CD1c-positive myeloid dendritic cell (primary cell): ENCODE measurements around the gene SCD.
"Not testable (repeated sequence)": the region's sequence is repeated elsewhere in the genome, so short reads cannot be mapped to it uniquely, and the experiment has no call there.

Experiments
- DNase-seq: peaks from one replicate; pipeline ENCODE4 v3.0.0-alpha.2; 2016; ENCODE audit errors: extremely low spot score

Gene SCD

DNA sequence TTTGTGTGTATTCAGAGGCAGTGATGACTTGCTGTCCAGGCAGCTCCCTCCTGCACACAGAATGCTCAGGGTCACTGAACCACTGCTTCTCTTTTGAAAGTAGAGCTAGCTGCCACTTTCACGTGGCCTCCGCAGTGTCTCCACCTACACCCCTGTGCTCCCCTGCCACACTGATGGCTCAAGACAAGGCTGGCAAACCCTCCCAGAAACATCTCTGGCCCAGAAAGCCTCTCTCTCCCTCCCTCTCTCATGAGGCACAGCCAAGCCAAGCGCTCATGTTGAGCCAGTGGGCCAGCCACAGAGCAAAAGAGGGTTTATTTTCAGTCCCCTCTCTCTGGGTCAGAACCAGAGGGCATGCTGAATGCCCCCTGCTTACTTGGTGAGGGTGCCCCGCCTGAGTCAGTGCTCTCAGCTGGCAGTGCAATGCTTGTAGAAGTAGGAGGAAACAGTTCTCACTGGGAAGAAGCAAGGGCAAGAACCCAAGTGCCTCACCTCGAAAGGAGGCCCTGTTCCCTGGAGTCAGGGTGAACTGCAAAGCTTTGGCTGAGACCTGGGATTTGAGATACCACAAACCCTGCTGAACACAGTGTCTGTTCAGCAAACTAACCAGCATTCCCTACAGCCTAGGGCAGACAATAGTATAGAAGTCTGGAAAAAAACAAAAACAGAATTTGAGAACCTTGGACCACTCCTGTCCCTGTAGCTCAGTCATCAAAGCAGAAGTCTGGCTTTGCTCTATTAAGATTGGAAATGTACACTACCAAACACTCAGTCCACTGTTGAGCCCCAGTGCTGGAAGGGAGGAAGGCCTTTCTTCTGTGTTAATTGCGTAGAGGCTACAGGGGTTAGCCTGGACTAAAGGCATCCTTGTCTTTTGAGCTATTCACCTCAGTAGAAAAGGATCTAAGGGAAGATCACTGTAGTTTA is 15.8 kb downstream of the SCD start:
- no peak for DNase-seq

DNA sequence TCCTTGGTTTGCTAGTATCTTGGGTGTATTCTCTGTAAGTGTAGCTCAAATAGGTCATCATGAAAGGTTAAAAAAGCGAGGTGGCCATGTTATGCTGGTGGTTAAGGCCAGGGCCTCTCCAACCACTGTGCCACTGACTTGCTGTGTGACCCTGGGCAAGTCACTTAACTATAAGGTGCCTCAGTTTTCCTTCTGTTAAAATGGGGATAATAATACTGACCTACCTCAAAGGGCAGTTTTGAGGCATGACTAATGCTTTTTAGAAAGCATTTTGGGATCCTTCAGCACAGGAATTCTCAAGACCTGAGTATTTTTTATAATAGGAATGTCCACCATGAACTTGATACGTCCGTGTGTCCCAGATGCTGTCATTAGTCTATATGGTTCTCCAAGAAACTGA is 17.1 kb downstream of the SCD start:
- DNase-seq, result no peak

DNA sequence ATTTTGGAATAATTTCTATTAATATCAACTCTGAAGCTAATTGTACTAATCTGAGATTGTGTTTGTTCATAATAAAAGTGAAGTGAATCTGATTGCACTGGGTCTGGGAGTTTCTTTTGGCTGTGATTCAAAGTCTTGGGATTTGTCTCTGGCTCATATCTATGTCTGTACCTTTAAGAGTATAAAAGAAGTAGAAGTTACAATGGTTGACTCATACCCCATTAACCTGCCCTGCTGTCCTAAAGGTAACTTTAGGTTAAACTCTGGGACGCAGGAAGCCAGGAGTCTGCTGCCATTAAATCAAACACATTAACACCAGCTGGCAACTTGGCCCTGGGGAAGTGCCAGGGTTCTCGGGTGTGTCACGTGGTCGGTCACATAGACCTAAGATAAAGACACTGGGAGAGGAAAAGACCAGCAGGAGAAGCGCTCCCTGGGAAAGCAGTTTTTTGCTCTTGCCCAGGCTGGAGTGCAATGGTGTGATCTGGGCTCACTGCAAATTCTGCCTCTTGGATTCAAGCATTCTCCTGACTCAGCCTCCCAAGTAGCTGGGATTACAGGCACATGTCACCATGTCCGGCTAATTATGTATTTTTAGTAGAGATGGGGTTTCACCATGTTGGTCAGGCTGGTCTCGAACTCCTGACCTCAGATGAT is 17.8 kb downstream of the SCD start:
- peak; percentile 59 for DNase-seq

DNA sequence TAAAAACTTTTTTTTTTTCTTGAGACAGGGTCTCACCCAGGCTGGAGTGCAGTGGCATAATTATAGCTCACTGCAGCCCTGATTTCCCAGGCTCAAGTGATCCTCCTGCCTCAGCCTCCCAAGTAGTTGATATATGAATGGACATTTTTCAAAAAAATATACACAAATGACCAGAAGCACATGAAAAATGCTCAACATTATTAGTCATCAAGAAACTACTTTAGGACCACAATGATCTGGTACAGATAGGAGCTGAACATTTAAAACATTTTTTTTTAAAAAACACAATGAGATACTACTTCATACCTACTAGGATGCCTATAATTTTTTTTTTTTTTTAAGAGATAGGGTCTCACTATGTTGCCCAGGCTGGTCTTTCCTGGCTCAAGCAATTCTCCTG is 21.7 kb downstream of the SCD start:
- no peak for DNase-seq

DNA sequence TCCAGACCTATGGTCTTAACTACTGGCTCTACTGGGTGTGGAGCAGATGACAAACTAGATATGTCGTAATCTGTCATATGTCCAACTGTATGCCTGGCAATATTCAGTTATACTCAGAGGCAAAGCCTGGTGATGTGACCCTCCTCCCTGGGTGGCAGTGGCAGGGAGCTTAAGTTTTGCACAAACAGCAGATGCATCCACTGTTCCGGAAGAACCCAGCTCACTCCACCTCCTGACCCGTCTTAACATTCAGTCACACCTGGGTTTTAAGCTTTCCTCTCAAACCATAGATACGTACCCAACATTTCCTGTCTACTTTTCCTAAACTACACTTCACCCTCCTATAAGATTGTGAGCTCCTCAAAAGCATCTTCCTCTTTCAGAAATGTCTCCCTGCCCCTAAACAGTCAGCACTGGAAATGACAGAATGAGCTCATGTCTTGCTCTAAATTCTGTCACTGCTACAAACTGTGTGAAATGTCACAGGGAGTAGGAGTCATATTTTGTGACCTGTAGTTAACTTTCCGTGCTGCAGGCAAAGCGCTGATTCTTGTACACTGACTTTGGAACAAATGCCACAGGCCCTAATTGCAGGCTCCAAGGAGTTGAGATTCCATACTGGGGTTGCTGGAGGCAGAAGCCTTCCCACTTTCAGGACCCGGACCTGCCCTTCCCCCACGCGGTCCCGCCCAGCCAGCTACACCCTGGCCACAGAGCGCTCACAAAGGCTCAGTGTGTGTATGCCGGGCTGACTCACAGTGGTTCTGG is 23.9 kb downstream of the SCD start:
- DNase-seq, result peak; percentile 94

DNA sequence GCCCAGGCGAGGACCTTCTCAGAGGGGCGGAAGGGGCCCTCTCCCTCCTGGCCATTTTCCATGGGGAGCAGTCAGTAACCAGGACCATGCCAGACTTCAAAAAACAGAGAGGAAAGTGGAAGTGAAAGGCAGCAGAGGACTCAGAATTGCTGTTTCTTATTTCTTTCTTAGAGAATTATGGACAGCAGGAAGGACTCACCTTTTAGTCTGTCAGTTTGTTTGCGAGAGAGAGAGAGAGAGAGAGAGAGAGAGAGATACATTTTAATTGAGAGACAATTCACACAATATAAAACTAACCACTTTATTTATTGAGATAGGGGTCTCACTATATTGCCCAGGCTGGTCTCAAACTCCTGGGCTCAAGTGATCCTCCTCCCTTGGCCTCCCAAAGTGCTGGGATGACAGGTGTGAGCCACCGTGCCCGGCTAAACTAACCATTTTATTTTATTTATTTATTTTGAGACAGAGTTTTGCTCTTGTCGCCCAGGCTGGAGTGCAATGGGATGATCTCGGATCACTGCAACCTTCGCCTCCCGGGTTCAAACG is 24.5 kb downstream of the SCD start:
- DNase-seq, result no peak

DNA sequence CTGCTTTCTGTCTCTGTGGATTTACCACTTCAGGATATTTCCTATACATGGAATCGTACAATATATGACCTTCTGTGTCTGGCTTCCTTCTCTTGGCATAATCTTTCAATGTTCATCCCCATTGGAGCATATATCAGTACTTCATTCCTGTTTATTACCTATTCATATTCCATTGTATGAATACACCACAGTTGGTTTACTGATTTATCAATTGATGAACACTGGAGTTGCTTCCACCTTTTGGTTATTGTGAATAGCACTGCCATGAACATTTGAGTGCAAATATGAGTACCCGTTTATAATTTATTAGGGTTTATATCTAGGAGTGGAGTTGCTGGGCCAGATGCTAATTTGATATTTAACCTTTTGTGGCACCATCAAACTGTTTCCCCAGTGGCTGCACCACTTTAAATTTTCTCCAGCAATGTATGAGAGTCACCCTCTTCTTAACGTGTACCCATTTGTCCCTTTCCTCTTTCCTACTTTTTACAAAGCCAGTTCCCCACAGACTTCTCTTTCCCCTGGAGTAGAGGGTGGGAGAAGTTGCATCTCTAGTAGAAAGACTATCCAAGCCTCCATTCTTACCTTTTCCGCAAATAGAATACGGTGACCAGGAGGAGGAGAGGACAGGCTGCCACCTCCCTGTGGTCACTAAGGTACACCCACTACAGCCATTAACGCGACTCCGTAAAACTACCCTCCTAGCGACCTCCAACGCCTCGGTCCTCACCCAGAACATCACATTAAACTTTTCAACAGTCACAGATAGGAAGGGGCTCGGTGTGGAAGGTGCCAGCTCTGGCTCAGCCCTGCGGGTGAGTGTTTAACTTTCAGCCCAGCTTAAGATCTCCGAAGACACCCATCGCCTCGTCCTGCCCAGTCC is 25.6 kb downstream of the SCD start:
- DNase-seq, result peak; percentile 45

DNA sequence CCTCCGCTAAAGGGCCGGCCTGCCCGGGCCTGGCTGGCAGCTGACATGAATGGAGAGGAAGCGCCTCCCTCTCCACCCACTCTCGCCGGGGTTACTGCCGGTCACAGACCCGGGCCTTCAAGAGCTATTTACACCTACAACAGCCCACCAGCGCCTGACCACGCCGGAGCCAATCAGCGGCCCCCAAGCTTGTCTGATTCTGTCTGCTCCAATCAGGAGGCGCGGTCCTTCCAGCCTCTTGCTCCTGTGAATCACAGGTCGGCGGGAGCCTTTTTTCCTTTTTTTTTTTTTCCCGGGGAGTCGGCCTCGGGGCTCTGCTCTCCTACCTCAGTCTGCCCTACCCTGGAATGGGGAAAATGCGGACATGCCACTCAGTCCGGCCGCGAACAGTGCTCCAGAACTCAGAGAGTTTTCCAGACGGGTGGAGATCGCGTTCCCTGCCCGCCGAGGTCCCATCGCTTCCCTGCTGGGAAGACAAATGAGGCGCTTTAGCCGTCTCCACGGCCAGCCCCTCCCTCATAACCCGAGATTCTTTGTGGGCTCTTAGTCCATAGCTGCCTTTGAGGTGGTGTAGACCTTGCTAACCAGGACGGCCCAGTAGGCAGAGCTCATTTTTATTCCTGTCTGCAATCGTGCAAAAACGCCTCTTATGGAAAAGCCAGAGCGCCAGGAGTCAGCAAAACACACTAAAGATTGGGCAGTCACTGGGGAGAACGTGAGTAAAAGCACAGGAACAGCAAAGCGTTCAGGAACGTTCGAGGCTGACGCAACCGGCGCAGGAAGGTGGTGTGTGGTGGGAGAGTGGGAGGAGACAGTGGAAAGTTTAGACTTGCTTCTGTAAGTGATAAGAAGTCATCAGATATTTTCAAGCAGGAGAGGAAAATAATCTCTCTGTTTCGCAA is 26.5 kb downstream of the SCD start:
- DNase-seq, result peak; percentile 98

DNA sequence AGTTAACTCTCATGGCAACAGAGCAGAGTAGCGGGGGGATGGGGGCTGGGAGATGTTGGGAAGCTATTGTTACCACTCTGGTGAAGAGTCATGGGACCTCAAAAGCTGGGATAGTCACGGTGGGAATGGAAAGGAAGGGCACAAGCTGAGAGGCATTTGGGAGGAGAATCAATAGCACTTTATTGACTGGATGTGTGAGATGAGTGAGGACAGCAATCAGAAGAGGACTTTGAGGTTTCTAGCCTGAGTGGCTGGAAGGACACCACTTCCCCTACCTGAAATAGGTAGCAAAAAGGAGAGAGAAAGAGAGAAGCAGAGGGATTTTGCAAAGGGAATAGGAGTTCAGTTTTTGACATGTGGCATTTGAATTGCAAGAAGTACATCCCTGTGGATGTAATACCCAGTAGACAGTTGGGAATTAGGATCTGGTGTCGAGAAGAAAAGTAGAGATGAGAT is 27.2 kb downstream of the SCD start:
- no peak for DNase-seq

DNA sequence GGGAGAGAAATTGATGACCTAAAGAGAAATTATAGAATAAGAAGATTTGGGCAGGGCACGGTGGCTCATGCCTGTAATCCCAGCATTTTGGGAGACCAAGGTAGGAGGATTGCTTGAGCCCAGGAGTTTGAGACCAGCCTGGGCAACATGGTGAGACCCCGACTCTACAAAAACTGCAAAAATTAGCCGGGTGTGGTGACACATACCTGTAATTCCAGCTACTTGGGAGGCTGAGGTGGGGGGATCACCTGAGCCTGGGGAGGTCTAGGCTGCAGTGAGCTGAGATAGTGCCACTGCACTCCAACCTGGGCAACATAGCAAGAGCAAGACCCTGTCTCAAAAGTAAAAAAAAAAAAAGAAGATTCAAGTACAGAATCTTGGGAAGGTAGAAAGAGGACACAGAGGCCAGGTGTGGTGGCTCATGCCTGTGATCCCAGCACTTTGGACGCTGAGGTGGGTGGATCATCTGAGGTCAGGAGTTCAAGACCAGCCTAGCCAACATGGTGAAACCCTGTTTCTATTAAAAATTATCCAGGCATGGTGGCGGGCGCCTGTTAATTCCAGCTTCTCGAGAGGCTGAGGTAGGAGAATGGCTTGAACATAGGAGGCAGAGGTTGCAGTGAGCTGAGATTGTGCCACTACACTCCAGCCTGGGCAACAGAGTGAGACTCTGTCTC is 27.8 kb downstream of the SCD start:
- DNase-seq, result not testable (repeated sequence)

DNA sequence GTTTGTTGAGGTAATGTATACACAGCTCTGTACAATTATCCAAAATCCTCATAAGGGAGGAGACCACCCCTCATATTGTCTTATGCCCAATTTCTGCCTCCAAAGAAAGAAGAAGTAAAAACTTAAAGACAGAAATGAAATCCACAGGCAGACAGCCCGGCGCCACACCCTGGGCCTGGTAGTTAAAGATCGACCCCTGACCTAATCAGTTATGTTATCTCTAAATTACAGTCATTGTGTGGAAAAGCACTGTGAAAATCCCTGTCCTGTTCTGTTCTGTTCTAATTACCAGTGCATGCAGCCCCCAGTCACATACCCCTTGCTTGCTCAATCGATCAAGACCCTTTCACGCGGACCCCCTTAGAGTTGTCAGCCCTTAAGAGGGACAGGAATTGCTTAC is 29.6 kb downstream of the SCD start:
- peak; percentile 9 for DNase-seq

DNA sequence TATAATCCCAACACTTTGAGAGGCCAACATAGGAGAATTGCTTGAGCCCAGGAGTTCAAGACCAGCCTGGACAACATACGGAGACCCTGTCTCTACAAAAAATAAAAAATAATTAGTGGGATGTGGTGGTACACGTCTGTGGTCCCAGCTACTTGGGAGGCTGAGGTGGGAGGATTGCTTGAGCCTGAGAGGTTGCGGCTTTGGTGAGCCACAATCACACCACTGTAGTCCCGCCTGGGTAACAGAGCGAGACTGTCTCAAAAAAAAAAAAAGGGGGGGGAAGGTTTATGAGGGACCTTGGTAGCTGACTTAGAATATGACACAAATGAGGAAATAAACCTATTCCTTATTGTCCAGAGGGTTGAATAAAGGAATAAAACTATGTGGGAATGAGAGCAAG is 30.8 kb downstream of the SCD start:
- DNase-seq, result no peak

DNA sequence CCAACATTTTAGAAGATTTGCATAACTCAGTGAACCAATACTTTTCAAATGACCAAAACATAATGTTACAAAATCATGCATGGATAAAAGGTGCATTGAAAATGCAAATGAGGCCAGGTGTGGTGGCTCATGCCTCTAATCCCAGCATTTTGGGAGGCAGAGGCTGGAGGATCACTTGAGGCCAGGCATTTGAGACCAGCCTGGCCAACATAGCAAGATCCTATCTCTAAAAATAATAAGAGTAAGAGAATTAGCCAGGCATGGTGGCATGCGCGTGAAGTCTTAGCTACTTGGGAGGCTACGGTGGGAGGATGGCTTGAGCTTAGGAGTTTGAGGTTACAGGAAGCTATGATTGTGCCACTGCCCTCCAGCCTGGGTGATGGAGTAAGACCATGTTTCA is 33.4 kb downstream of the SCD start:
- DNase-seq, result no peak

DNA sequence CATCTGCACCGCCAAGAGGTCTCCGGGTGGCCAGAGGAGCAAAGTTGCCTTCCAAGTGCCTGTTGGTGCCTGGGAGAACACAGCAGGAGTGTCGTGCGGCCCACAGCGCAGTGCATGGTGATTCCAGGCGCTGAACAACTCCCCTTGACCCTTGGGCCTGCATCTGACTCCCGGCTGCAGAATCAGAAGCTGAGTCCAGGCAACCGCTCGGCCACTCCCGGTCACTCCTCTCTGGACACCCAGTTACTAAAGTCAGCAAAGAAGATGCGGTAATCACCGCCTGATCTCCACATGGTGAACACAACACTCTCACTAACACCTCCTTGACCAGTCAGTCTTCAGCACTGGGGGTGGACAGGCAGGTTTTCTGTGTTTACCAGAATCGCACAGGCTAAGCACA is 35.5 kb downstream of the SCD start:
- no peak for DNase-seq

DNA sequence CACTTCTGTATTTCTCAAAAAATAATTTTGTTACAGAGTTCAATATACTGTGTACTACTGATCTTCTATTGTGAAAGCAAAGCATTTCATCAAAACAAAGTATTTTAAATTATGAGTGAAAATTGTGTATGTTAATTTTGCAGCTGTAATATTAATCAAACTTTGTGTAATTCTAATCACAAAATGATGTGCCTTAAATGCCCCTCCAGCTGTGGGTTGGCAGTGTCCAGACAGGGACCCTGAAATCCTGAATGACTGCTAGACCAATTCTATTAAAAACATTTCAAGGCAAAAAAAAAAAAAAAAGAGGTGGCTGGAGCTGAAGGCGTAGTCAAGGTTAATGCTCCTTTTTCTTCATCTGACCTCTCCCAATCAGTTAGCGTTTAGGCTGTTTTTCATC is 36.2 kb downstream of the SCD start:
- DNase-seq, result peak; percentile 47

DNA sequence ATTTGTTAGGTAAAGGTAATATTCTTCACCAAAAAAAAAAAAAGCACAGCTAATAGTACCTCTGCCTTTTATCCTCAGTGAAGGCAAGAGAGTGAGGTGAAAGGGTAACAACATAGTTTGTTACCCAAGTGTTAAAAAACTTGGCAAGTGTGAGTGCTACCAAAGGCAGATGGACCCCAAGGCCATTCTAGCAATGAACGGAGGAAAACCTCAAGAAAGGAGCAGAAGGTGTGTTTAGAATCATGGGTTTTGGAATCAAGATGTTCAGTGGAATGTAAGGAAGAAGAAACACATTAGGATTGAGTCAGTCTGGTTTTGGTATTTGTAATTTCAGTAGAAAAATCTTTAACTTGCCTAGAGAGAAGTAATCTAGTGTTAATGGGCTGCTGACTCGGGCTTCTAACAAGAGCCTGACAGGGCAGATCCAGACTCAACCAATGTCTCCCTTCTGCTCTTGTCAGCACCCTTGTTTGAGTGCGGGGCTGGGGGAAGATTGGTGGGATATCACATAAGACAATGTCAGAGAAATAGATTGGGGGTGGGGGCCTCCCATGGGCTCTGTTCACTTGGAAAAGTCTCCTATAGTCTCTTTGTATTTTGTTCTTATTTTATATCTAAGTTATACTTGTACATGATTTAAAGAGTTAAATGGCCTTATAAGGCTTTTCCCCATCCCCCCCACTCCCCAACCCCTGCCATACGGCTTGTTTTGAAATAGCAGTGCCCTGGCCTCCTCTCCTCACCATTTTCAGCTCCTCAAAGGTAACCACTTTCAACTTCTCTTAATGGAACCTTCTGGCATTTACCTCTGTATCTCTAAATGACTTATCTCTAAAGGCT is 44.4 kb downstream of the SCD start:
- DNase-seq, result no peak

DNA sequence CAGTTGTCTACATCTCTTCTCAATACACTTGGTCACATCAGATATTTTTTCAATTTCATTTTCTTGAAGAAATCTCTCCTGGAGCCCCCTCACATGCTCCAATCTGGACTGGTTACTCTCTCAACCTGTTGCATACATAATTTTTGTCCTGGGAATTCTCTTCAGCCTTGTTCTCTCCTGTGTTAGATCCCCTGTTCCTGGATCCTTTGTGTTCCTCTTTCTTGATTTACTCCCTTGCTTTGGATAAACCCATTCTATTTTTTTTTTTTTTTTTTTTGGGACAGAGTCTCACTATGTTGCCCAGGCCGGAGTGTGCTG is 45.6 kb downstream of the SCD start:
- no peak for DNase-seq

DNA sequence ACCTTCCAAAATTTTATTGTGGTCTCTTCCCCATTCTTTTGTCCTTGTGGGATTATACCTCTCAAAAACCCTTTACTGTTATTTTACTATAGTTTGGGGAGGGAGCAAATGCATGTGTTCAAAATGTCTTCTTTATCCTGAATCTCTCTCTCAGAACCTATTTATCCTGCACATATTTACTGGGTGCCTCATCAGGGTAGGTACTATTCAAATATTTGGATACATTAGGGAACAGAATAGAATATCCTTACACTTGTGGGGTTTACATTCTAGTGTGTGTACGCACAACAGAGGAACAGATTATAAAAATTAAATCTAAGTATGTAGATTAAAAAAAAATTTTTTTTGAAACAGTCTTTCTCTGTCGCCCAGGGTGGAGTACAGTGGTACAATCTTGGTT is 48.6 kb downstream of the SCD start:
- no peak for DNase-seq

DNA sequence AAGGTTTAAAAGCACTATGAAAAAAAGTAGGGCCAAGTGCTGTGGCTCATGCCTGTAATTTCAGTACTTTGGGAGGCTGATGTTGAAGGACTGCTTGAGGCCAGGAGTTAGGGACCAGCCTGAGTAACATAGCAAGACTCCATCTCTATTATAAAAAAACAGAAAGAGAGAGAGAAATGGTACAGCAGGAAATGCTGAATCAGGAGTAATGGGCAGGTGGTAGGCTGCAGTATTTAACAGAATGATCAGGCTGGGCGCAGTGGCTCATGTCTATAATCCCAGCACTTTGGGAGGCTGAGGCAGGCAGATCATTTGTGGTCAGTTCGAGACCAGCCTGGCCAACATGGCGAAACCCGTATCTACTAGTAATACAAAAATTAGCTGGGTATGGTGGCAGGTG is 49.6 kb downstream of the SCD start:
- no peak for DNase-seq
